ENCODE results near the gene CDH4.

DNA sequence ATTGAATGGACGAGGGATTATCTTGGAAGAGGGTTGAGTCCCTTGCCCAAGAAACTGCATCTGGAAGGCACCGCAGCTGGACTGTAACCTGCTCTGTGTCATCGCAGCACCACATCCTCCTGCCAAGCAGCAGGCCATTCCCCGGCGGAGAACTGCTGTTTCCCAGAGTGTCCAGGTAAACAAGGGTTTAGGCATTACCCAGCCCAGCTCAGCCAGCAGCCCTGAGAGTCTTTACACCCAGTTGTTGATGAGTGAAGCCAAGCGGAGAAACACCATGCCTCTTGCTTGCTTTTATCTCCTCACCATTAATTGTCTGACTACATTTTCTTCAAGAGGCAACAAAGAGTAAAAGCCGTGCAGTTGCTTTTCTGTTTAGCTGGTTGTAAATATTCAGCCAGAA, 104.1 kb downstream of the CDH4 start:
- TF ChIP-seq, protein P1, sequence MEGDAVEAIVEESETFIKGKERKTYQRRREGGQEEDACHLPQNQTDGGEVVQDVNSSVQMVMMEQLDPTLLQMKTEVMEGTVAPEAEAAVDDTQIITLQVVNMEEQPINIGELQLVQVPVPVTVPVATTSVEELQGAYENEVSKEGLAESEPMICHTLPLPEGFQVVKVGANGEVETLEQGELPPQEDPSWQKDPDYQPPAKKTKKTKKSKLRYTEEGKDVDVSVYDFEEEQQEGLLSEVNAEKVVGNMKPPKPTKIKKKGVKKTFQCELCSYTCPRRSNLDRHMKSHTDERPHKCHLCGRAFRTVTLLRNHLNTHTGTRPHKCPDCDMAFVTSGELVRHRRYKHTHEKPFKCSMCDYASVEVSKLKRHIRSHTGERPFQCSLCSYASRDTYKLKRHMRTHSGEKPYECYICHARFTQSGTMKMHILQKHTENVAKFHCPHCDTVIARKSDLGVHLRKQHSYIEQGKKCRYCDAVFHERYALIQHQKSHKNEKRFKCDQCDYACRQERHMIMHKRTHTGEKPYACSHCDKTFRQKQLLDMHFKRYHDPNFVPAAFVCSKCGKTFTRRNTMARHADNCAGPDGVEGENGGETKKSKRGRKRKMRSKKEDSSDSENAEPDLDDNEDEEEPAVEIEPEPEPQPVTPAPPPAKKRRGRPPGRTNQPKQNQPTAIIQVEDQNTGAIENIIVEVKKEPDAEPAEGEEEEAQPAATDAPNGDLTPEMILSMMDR (IDR thresholded peaks at IDR 0.05 in 8 of 11, conservative IDR thresholded peaks at IDR 0.05 in 3 of 11), result no peak
- no peak for TF ChIP-seq POLR2AphosphoS5 (IDR thresholded peaks at IDR 0.05)
- no peak for TF ChIP-seq POLR2A (IDR thresholded peaks at IDR 0.05)
